Upper lobe of right lung (tissue), 1 donor: ENCODE data around the gene PRKAR1B. TPM values are rescaled to one million over a fixed set of nuclear protein-coding genes. Genes with fewer than 3 reads are reported as not detected.

Experiments
- ATAC-seq: fragments of 200-7000 bp; cut with Tn5 transposase; one replicate; pipeline ENCODE4 v1.9.1; 2020; ENCODE audit warnings: mild to moderate bottlenecking, moderate library complexity
- DNase-seq: peaks from one replicate; pipeline ENCODE4 v3.0.0-alpha.2; 2020
- H3K27ac ChIP-seq: fragments of 200-600 bp; one replicate; pipeline ENCODE4 v1.8.0; 2022
- H3K27me3 ChIP-seq: fragments of 200-600 bp; one replicate; pipeline ENCODE4 v1.8.0; 2022; ENCODE audit warnings: mild to moderate bottlenecking
- H3K36me3 ChIP-seq: fragments of 200-600 bp; one replicate; pipeline ENCODE4 v1.8.0; 2022
- H3K4me1 ChIP-seq: fragments of 200-600 bp; one replicate; pipeline ENCODE4 v1.8.0; 2022
- H3K4me3 ChIP-seq: fragments of 200-600 bp; one replicate; pipeline ENCODE4 v1.8.0; 2022; ENCODE audit warnings: mild to moderate bottlenecking
- H3K9me3 ChIP-seq: fragments of 200-600 bp; one replicate; pipeline ENCODE4 v1.8.0; 2022
- intact Hi-C: fragments of 100-400 bp; cut with DNase I; formaldehyde crosslinking; loops from one replicate; pipeline ENCODE4 v1.11.0; 2022
- total RNA-seq: library from RNA; stranded (reverse); fragmentation: NEBNext Ultra II Directional; extraction: Animal tissue kit (Norgen Biotek cat#: 25700); gene quantifications from one replicate; pipeline ENCODE4 v1.2.1, GENCODE V29; 2021
- TF ChIP-seq, protein P1 (sequence below): fragments of 200-600 bp; IDR thresholded peaks from one replicate; pipeline ENCODE4 v1.8.0; 2022; ENCODE audit warnings: antibody characterized with exemption
- donor health status: DM: no; HTN: yes; CAD: no; lungs with severe emphysema.

The PRKAR1B gene
- total RNA-seq, 1 donor from 2014 or later: 25.7 TPM

DNA sequence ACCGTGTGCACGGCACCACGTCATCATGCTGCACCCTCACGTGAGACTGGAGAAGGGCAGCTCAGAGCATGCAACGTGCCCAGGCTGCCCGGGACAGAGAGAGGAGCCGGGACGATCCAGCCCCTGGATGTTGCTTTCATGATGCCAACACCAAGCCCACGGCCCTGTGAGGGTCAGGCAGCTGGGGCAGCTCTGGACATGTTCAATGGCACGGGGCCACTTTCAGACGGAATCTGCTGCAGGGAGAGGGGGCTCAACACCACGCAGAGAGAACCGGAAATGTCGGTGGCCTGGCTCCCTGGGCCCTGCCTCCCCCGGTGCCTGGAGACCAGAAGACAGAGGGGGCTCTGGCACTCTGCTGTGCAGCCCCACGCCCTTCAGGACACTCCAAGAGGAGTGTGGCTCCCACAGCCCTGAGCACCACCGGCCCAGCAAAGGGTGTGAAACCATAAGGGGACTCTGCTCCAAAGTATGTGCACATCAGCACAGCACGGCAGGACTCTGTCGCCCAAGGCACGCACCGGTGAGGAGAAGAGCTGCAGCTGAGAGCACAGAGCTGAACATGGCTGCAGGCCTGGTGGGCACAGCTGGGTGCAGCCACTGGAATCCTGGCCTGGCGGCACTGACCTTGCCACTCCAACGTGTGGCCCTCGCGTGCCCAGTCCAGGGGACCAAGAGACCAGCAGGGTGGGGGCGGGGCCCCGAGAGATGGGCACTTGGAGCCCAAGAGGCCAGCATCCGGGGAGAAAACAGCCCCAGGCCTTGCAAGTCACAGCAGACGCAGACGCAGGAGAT is 137.1 kb downstream of the PRKAR1B start:
- Histone ChIP-seq H3K27me3 (no peaks in the 10 kb centered on the region), H3K4me3 (no peak overlapping the region), H3K27ac (no peak overlapping the region), H3K36me3 (no peaks in the 10 kb centered on the region), H3K4me1 (no peaks in the 10 kb centered on the region), H3K9me3 (no peaks in the 10 kb centered on the region)
- intact Hi-C loops: no loop called here
- TF ChIP-seq, protein P1, sequence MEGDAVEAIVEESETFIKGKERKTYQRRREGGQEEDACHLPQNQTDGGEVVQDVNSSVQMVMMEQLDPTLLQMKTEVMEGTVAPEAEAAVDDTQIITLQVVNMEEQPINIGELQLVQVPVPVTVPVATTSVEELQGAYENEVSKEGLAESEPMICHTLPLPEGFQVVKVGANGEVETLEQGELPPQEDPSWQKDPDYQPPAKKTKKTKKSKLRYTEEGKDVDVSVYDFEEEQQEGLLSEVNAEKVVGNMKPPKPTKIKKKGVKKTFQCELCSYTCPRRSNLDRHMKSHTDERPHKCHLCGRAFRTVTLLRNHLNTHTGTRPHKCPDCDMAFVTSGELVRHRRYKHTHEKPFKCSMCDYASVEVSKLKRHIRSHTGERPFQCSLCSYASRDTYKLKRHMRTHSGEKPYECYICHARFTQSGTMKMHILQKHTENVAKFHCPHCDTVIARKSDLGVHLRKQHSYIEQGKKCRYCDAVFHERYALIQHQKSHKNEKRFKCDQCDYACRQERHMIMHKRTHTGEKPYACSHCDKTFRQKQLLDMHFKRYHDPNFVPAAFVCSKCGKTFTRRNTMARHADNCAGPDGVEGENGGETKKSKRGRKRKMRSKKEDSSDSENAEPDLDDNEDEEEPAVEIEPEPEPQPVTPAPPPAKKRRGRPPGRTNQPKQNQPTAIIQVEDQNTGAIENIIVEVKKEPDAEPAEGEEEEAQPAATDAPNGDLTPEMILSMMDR: no peak
- DNase-seq (no peak), ATAC-seq (no peak)

DNA sequence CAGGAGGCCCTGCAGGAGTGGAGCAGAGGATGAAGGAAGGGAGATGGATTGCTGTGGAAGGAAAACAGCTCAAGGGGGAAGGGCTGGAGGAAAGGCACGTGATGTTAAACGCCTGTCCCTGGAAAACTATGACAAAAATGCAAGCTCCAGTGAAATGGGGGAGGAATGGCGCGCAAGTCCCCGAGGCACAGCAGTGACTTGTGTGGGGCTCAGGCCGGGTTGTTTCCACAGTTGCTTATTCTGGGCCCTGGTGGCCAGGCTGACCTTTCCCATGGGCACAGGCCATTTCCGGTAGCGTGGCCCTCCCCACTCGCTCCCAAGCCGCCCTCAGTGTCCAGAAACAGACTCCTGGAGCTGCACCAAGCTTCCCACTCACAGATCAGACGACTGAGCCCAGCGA is 139.3 kb downstream of the PRKAR1B start:
- no peaks in the 10 kb centered on the region for H3K36me3 ChIP-seq
- TF ChIP-seq, protein P1: no peak
- DNase-seq (no peak), ATAC-seq (no peak)
- no peaks in the 10 kb centered on the region for H3K9me3 ChIP-seq
- intact Hi-C loops: no loop called here
- no peak overlapping the region for H3K4me3 ChIP-seq
- H3K27me3 ChIP-seq: no peaks in the 10 kb centered on the region
- no peak overlapping the region for H3K27ac ChIP-seq
- no peaks in the 10 kb centered on the region for H3K4me1 ChIP-seq

GRCh38 chr7:586494-586893 is 140.6 kb downstream of the PRKAR1B start:
- H3K27ac ChIP-seq: no peak overlapping the region
- H3K36me3 ChIP-seq: no peaks in the 10 kb centered on the region
- no peaks in the 10 kb centered on the region for H3K27me3 ChIP-seq
- ATAC-seq: no peak
- no peak for DNase-seq
- no peak overlapping the region for H3K4me3 ChIP-seq
- no peaks in the 10 kb centered on the region for H3K9me3 ChIP-seq
- no peaks in the 10 kb centered on the region for H3K4me1 ChIP-seq
- intact Hi-C loops: no loop called here
- TF ChIP-seq, protein P1: no peak

DNA sequence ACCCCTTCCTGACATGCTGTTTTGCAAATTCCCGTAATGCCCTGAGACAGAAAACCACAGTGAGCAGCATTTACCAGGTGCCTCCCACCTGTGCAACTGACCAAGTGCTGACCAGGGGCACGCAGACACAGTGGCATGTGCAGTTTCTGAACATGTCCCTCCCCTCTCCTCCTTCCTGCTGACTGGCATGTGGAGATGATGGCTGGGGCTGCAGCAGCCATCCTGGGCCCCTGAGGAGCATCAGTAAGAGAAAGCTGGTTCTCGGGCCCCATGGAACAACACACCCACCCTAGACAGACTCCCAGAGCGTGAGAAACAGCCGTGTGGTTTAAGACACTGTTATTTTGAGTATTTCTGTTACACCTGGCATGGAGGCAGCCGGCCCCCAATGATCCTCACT is 141.2 kb downstream of the PRKAR1B start:
- DNase-seq: no peak
- intact Hi-C loops: no loop called here
- H3K27ac ChIP-seq: no peak overlapping the region
- H3K27me3 ChIP-seq: no peaks in the 10 kb centered on the region
- TF ChIP-seq, protein P1: no peak
- no peaks in the 10 kb centered on the region for H3K36me3 ChIP-seq
- H3K4me3 ChIP-seq: no peak overlapping the region
- H3K4me1 ChIP-seq: no peaks in the 10 kb centered on the region
- no peak for ATAC-seq
- no peaks in the 10 kb centered on the region for H3K9me3 ChIP-seq

DNA sequence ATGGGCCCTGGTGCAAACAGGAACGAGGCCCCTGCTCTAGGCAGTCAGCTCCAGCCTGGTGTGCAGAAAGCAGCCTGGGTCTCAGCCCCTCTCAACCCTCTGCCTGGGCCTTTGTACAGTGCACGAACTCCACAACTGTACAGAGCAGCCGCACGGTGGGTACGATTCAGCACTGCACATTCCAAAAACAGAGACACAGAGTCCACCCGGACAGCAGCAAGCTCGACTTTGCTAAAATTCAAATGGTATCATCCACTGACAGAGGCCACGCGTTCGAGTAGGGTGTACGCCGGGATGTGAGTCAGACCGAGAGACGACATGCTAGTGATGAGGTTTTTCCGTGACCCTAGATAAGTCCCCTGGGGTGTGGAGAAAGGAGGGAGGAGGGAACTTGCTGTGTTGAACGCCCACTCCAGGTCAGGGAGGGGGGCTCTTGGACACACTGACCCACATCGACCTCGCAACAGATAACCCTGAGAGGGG is 141.8 kb downstream of the PRKAR1B start:
- Histone ChIP-seq H3K4me3 (no peak overlapping the region), H3K9me3 (no peaks in the 10 kb centered on the region), H3K4me1 (no peaks in the 10 kb centered on the region), H3K36me3 (no peaks in the 10 kb centered on the region), H3K27ac (no peak overlapping the region), H3K27me3 (no peaks in the 10 kb centered on the region)
- ATAC-seq (no peak), DNase-seq (no peak)
- intact Hi-C loops: no loop called here
- TF ChIP-seq, protein P1: no peak
